Measurements from ENCODE around the gene RAB11B. TPM values are rescaled to one million over a fixed set of nuclear protein-coding genes. Genes with fewer than 3 reads are reported as not detected.

RAB11B gene
- total and polyA plus RNA-seq, 9 of the 15 experiments (the other 6 are each of a cell fraction or from before 2014, with no cell fraction given), result 0.74 to 71.0 (median 13.8) TPM

DNA sequence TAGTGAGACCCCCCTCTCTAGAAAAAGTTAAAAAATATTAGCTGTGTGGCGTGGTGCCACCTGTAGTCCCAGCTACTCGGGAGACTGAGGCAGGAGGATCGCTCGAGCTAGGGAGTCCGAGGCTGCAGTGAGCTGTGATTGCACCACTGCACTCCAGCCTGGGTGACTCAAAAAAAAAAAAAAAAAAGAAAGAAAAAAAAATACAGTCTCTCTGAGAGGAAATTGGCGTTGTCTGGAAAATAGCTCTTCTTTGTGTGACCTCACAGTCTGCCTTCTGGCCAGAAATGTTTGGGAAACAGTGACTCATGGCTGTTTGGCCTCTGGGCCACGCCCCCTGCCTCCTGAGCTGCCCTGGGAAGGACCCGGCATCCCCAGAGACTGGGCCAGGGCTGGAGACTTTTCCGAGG, 33.7 kb downstream of the RAB11B start (continued):
- TF ChIP-seq, protein P1, sequence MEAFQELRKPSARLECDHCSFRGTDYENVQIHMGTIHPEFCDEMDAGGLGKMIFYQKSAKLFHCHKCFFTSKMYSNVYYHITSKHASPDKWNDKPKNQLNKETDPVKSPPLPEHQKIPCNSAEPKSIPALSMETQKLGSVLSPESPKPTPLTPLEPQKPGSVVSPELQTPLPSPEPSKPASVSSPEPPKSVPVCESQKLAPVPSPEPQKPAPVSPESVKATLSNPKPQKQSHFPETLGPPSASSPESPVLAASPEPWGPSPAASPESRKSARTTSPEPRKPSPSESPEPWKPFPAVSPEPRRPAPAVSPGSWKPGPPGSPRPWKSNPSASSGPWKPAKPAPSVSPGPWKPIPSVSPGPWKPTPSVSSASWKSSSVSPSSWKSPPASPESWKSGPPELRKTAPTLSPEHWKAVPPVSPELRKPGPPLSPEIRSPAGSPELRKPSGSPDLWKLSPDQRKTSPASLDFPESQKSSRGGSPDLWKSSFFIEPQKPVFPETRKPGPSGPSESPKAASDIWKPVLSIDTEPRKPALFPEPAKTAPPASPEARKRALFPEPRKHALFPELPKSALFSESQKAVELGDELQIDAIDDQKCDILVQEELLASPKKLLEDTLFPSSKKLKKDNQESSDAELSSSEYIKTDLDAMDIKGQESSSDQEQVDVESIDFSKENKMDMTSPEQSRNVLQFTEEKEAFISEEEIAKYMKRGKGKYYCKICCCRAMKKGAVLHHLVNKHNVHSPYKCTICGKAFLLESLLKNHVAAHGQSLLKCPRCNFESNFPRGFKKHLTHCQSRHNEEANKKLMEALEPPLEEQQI (IDR thresholded peaks at IDR 0.05), result no peak
- TF ChIP-seq ZNF274 (IDR thresholded peaks at IDR 0.05; ENCODE audit: borderline replicate concordance, low read depth, low read length) (no peak), RBM17 (IDR thresholded peaks at IDR 0.05; ENCODE audit: borderline replicate concordance, low read depth, low read length) (no peak), CEBPG (CRISPR knock-in tag; IDR thresholded peaks at IDR 0.05) (peak; percentile 46; the same call in 1 of the 2 replicates), CEBPG (tag; conservative IDR thresholded peaks at IDR 0.05 in 1 of 2, IDR thresholded peaks at IDR 0.05 in 1 of 2) (peak; percentile 61 to 83; a peak in 3 of 4 replicates), MTF1 (CRISPR knock-in tag; IDR thresholded peaks at IDR 0.05; ENCODE audit: borderline replicate concordance) (no peak), ZNF699 (CRISPR knock-in tag; IDR thresholded peaks at IDR 0.05; ENCODE audit: insufficient replicate concordance) (no peak), TFAM (CRISPR knock-in tag; conservative IDR thresholded peaks at IDR 0.05) (no peak), ZNF445 (CRISPR knock-in tag; IDR thresholded peaks at IDR 0.05; ENCODE audit: low read depth) (no peak), MEIS2 (IDR thresholded peaks at IDR 0.05; ENCODE audit: partially characterized antibody) (no peak), PRMT5 (CRISPR knock-in tag; IDR thresholded peaks at IDR 0.05) (no peak), BRD9 (IDR thresholded peaks at IDR 0.05; ENCODE audit: low read depth, partially characterized antibody) (peak; percentile 43), NUFIP1 (IDR thresholded peaks at IDR 0.05; ENCODE audit: partially characterized antibody) (no peak), ZNF584 (CRISPR knock-in tag; IDR thresholded peaks at IDR 0.05; ENCODE audit: low read depth) (no peak)
- TF ChIP-seq, protein P2, sequence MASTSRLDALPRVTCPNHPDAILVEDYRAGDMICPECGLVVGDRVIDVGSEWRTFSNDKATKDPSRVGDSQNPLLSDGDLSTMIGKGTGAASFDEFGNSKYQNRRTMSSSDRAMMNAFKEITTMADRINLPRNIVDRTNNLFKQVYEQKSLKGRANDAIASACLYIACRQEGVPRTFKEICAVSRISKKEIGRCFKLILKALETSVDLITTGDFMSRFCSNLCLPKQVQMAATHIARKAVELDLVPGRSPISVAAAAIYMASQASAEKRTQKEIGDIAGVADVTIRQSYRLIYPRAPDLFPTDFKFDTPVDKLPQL (IDR thresholded peaks at IDR 0.05; ENCODE audit: extremely low read depth, insufficient read length), result no peak
- TF ChIP-seq, protein P3, sequence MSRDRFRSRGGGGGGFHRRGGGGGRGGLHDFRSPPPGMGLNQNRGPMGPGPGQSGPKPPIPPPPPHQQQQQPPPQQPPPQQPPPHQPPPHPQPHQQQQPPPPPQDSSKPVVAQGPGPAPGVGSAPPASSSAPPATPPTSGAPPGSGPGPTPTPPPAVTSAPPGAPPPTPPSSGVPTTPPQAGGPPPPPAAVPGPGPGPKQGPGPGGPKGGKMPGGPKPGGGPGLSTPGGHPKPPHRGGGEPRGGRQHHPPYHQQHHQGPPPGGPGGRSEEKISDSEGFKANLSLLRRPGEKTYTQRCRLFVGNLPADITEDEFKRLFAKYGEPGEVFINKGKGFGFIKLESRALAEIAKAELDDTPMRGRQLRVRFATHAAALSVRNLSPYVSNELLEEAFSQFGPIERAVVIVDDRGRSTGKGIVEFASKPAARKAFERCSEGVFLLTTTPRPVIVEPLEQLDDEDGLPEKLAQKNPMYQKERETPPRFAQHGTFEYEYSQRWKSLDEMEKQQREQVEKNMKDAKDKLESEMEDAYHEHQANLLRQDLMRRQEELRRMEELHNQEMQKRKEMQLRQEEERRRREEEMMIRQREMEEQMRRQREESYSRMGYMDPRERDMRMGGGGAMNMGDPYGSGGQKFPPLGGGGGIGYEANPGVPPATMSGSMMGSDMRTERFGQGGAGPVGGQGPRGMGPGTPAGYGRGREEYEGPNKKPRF (IDR thresholded peaks at IDR 0.05; ENCODE audit: low read depth, low read length), result no peak
- TF ChIP-seq, protein P4, sequence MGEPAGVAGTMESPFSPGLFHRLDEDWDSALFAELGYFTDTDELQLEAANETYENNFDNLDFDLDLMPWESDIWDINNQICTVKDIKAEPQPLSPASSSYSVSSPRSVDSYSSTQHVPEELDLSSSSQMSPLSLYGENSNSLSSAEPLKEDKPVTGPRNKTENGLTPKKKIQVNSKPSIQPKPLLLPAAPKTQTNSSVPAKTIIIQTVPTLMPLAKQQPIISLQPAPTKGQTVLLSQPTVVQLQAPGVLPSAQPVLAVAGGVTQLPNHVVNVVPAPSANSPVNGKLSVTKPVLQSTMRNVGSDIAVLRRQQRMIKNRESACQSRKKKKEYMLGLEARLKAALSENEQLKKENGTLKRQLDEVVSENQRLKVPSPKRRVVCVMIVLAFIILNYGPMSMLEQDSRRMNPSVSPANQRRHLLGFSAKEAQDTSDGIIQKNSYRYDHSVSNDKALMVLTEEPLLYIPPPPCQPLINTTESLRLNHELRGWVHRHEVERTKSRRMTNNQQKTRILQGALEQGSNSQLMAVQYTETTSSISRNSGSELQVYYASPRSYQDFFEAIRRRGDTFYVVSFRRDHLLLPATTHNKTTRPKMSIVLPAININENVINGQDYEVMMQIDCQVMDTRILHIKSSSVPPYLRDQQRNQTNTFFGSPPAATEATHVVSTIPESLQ (CRISPR knock-in tag; IDR thresholded peaks at IDR 0.05), result no peak
- TF ChIP-seq, protein P5, sequence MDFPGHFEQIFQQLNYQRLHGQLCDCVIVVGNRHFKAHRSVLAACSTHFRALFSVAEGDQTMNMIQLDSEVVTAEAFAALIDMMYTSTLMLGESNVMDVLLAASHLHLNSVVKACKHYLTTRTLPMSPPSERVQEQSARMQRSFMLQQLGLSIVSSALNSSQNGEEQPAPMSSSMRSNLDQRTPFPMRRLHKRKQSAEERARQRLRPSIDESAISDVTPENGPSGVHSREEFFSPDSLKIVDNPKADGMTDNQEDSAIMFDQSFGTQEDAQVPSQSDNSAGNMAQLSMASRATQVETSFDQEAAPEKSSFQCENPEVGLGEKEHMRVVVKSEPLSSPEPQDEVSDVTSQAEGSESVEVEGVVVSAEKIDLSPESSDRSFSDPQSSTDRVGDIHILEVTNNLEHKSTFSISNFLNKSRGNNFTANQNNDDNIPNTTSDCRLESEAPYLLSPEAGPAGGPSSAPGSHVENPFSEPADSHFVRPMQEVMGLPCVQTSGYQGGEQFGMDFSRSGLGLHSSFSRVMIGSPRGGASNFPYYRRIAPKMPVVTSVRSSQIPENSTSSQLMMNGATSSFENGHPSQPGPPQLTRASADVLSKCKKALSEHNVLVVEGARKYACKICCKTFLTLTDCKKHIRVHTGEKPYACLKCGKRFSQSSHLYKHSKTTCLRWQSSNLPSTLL (IDR thresholded peaks at IDR 0.05), result no peak

Data from K562 (cell line).